SK-N-SH treated with all-trans-retinoic acid at 6 μM for 48 hours (cell line): Measurements from ENCODE around the gene EDIL3.

Experiments used
- ATAC-seq: fragments of 200-7000 bp; cut with Tn5 transposase; 3 replicates; pipeline ENCODE4 v1.9.1; 2020; ENCODE audit warnings: mild to moderate bottlenecking, moderate library complexity
- ARNTL ChIP-seq: fragments of 450-650 bp; formaldehyde crosslinking; IDR thresholded peaks from 2 replicates; pipeline ENCODE4 v1.5.0; 2020; ENCODE audit warnings: low read depth, mild to moderate bottlenecking, moderate library complexity, borderline replicate concordance
- BACH2 ChIP-seq: fragments of 250-450 bp; sonication (Bioruptor Pico); IDR thresholded peaks from 2 replicates; pipeline ENCODE4 v1.9.0; 2021; ENCODE audit warnings: mild to moderate bottlenecking, borderline replicate concordance
- CSDC2 ChIP-seq: fragments of 250-450 bp; sonication (Bioruptor Pico); IDR thresholded peaks from 2 replicates; pipeline ENCODE4 v1.5.0; 2020; ENCODE audit warnings: mild to moderate bottlenecking, moderate library complexity
- CSRNP3 ChIP-seq: fragments of 250-450 bp; sonication (Bioruptor Pico); IDR thresholded peaks from 2 replicates; pipeline ENCODE4 v1.5.1; 2021; ENCODE audit warnings: mild to moderate bottlenecking, moderate library complexity
- ESRRG ChIP-seq: fragments of 250-450 bp; sonication (Bioruptor Pico); IDR thresholded peaks from 2 replicates; pipeline ENCODE4 v1.6.1; 2021; ENCODE audit warnings: mild to moderate bottlenecking
- GLIS3 ChIP-seq: fragments of 250-450 bp; sonication (Bioruptor Pico); IDR thresholded peaks from 2 replicates; pipeline ENCODE4 v1.5.0; 2020; ENCODE audit warnings: mild to moderate bottlenecking, moderate library complexity
- ISL1 ChIP-seq: fragments of 250-450 bp; sonication (Bioruptor Pico); IDR thresholded peaks from 2 replicates; pipeline ENCODE4 v2.1.2; 2022; ENCODE audit warnings: mild to moderate bottlenecking, moderate library complexity
- OSR1 ChIP-seq: fragments of 250-450 bp; sonication (Bioruptor Pico); IDR thresholded peaks from 2 replicates; pipeline ENCODE4 v1.8.0; 2022; ENCODE audit warnings: moderate library complexity, mild to moderate bottlenecking, inconsistent platforms
- PATZ1 ChIP-seq: fragments of 250-450 bp; sonication (Bioruptor Pico); IDR thresholded peaks from 2 replicates; pipeline ENCODE4 v1.8.0; 2020; ENCODE audit warnings: mild to moderate bottlenecking, moderate library complexity, borderline replicate concordance
- PPARA ChIP-seq: fragments of 250-450 bp; sonication (Bioruptor Pico); IDR thresholded peaks from 2 replicates; pipeline ENCODE4 v1.5.0; 2020; ENCODE audit warnings: mild to moderate bottlenecking, borderline replicate concordance
- RARB ChIP-seq: fragments of 250-450 bp; sonication (Bioruptor Pico); IDR thresholded peaks from 2 replicates; pipeline ENCODE4 v1.8.0; 2021; ENCODE audit warnings: mild to moderate bottlenecking, moderate library complexity
- SNAI2 ChIP-seq: fragments of 250-450 bp; sonication (Bioruptor Pico); IDR thresholded peaks from 2 replicates; pipeline ENCODE4 v1.5.0; 2020; ENCODE audit warnings: mild to moderate bottlenecking, moderate library complexity
- TCF4 ChIP-seq: fragments of 250-450 bp; sonication (Bioruptor Pico); IDR thresholded peaks from 2 replicates; pipeline ENCODE4 v1.8.0; 2021; ENCODE audit warnings: mild to moderate bottlenecking, moderate library complexity, borderline replicate concordance
- TOX ChIP-seq: fragments of 250-450 bp; sonication (Bioruptor Pico); IDR thresholded peaks from 2 replicates; pipeline ENCODE4 v1.8.0; 2021; ENCODE audit warnings: mild to moderate bottlenecking, moderate library complexity, borderline replicate concordance
- ZC3H10 ChIP-seq: fragments of 250-450 bp; sonication (Bioruptor Pico); IDR thresholded peaks from 2 replicates; pipeline ENCODE4 v1.5.1; 2021; ENCODE audit warnings: mild to moderate bottlenecking, moderate library complexity
- ZFP30 ChIP-seq: fragments of 450-650 bp; formaldehyde crosslinking; IDR thresholded peaks from 2 replicates; pipeline ENCODE4 v1.5.0; 2022; ENCODE audit warnings: mild to moderate bottlenecking, moderate library complexity
- ZNF565 ChIP-seq: fragments of 450-650 bp; formaldehyde crosslinking; conservative IDR thresholded peaks from 2 replicates; pipeline ENCODE4 v1.5.0; 2020; ENCODE audit warnings: low read depth, mild to moderate bottlenecking, moderate library complexity
- ZNF70 ChIP-seq: fragments of 450-650 bp; formaldehyde crosslinking; IDR thresholded peaks from 2 replicates; pipeline ENCODE4 v1.5.0; 2020; ENCODE audit warnings: mild to moderate bottlenecking, moderate library complexity
- ZNF8 ChIP-seq: fragments of 450-650 bp; formaldehyde crosslinking; IDR thresholded peaks from 2 replicates; pipeline ENCODE4 v1.5.0; 2020; ENCODE audit warnings: mild to moderate bottlenecking, moderate library complexity
- TF ChIP-seq, protein P1 (sequence below): fragments of 250-450 bp; sonication (Bioruptor Pico); IDR thresholded peaks from 2 replicates; pipeline ENCODE4 v1.5.0; 2020; ENCODE audit warnings: mild to moderate bottlenecking, moderate library complexity
- TF ChIP-seq, protein P2 (sequence below): fragments of 250-450 bp; sonication (Bioruptor Pico); IDR thresholded peaks from 2 replicates; pipeline ENCODE4 v1.8.0; 2021; ENCODE audit warnings: low read depth, mild to moderate bottlenecking, moderate library complexity, borderline replicate concordance

EDIL3 gene

GRCh38 chr5:84292788-84293653 is 91.7 kb downstream of the EDIL3 start:
- ATAC-seq: no peak
- TF ChIP-seq TCF4 (no peak), PATZ1 (no peak), BACH2 (CRISPR knock-in tag) (no peak), ISL1 (CRISPR knock-in tag) (no peak), OSR1 (CRISPR knock-in tag) (no peak), RARB (CRISPR knock-in tag) (no peak), CSDC2 (CRISPR knock-in tag) (no peak), TOX (CRISPR knock-in tag) (no peak), ZFP30 (CRISPR knock-in tag) (no peak), SNAI2 (no peak), ZNF70 (CRISPR knock-in tag) (no peak), ESRRG (CRISPR knock-in tag) (no peak), CSRNP3 (no peak), ARNTL (CRISPR knock-in tag) (no peak)

DNA sequence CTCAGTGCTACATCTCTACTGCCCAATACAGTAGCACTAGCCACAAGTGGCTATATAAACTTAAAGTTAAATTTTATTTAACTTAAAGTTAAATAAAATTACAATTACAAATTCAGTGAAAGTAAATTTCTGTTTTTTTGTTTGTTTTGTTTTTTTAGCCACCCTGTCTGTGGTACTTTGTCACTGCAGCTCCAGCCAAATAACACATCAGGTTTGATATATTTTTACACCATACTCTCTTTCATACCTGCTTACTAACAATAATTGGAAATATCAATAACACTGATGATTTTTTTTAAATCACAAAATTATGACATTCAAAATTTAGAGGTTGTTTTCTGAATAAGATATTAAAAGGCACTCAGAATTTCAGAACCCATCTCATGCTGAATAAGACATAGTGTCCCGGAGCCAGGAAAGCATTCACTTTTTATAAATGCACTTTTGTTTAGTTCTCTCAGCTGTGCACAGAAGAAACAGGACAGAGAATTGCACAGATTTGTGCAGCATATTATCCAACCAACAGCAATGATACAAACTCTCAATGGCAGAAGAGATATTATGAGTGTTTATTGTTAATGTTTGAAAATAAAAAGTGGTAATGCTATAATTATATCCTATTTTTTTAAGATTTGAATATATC is 92.6 kb downstream of the EDIL3 start:
- no peak for ATAC-seq
- TF ChIP-seq ZC3H10 (CRISPR knock-in tag) (no peak), CSDC2 (CRISPR knock-in tag) (no peak), SNAI2 (no peak), ZNF70 (CRISPR knock-in tag) (no peak), PPARA (CRISPR knock-in tag) (no peak), TOX (CRISPR knock-in tag) (no peak), GLIS3 (CRISPR knock-in tag) (no peak), ZNF8 (CRISPR knock-in tag) (no peak), ARNTL (CRISPR knock-in tag) (no peak)
- TF ChIP-seq, protein P1, sequence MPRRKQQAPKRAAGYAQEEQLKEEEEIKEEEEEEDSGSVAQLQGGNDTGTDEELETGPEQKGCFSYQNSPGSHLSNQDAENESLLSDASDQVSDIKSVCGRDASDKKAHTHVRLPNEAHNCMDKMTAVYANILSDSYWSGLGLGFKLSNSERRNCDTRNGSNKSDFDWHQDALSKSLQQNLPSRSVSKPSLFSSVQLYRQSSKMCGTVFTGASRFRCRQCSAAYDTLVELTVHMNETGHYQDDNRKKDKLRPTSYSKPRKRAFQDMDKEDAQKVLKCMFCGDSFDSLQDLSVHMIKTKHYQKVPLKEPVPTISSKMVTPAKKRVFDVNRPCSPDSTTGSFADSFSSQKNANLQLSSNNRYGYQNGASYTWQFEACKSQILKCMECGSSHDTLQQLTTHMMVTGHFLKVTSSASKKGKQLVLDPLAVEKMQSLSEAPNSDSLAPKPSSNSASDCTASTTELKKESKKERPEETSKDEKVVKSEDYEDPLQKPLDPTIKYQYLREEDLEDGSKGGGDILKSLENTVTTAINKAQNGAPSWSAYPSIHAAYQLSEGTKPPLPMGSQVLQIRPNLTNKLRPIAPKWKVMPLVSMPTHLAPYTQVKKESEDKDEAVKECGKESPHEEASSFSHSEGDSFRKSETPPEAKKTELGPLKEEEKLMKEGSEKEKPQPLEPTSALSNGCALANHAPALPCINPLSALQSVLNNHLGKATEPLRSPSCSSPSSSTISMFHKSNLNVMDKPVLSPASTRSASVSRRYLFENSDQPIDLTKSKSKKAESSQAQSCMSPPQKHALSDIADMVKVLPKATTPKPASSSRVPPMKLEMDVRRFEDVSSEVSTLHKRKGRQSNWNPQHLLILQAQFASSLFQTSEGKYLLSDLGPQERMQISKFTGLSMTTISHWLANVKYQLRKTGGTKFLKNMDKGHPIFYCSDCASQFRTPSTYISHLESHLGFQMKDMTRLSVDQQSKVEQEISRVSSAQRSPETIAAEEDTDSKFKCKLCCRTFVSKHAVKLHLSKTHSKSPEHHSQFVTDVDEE (CRISPR knock-in tag): no peak

DNA sequence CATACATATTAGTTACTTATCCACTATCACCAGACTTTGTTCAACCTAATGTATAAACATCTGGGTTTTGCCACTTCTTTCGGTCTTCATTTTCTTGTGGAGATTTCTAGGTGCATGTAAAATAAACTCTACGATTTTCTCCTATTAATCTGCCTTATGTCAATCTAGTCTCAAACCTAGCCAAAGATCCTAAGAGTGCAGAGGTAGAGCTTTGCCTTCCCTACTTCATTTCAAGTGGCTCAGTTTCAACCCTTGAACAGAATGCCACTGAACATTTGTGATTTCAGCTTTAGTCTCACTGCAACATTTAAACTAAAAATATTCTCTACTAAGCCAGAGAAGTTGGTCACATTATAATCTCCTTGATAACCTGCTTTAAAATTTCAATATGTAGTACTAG is 94.0 kb downstream of the EDIL3 start:
- TF ChIP-seq CSRNP3: no peak
- no peak for TF ChIP-seq PATZ1
- TF ChIP-seq SNAI2: no peak
- TF ChIP-seq BACH2 (CRISPR knock-in tag): no peak
- no peak for TF ChIP-seq RARB (CRISPR knock-in tag)
- TF ChIP-seq, protein P1 (CRISPR knock-in tag): no peak
- no peak for TF ChIP-seq OSR1 (CRISPR knock-in tag)
- TF ChIP-seq, protein P2, sequence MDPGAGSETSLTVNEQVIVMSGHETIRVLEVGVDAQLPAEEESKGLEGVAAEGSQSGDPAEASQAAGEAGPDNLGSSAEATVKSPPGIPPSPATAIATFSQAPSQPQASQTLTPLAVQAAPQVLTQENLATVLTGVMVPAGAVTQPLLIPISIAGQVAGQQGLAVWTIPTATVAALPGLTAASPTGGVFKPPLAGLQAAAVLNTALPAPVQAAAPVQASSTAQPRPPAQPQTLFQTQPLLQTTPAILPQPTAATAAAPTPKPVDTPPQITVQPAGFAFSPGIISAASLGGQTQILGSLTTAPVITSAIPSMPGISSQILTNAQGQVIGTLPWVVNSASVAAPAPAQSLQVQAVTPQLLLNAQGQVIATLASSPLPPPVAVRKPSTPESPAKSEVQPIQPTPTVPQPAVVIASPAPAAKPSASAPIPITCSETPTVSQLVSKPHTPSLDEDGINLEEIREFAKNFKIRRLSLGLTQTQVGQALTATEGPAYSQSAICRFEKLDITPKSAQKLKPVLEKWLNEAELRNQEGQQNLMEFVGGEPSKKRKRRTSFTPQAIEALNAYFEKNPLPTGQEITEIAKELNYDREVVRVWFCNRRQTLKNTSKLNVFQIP (CRISPR knock-in tag): no peak
- TF ChIP-seq ZNF565 (CRISPR knock-in tag): no peak
- ATAC-seq: peak; percentile 8; the same call in 2 of the 3 replicates
